Muscle of leg (tissue), 11 donors: ENCODE measurements around the gene FLT3LG. TPM values are rescaled to one million over a fixed set of nuclear protein-coding genes. Genes with fewer than 3 reads are reported as not detected.

Source experiments
- DNase-seq: peaks from one replicate; pipeline ENCODE4 v3.0.0; 2013
- H3K27ac ChIP-seq: one replicate; pipeline ENCODE4 v1.5.1; 2013; ENCODE audit warnings: mild to moderate bottlenecking, low read length, control low read depth
- H3K27me3 ChIP-seq: one replicate; pipeline ENCODE4 v1.6.1; 2013; ENCODE audit warnings: low read length; ENCODE audit not compliant: control insufficient read depth, insufficient read depth
- H3K36me3 ChIP-seq: one replicate; pipeline ENCODE4 v1.6.1; 2013; ENCODE audit warnings: low read length; ENCODE audit not compliant: control insufficient read depth, insufficient read depth
- H3K4me1 ChIP-seq: one replicate; pipeline ENCODE4 v1.6.1; 2013; ENCODE audit warnings: low read length; ENCODE audit not compliant: control insufficient read depth, insufficient read depth
- H3K4me3 ChIP-seq: one replicate; pipeline ENCODE4 v1.5.1; 2013; ENCODE audit warnings: low read length, control low read depth
- H3K9me3 ChIP-seq: replicated peaks from 2 replicates; pipeline ENCODE4 v1.6.1; 2013; ENCODE audit warnings: low read depth, low read length; ENCODE audit not compliant: control insufficient read depth
- WGBS: methylation state at CpG from one replicate; pipeline ENCODE4 v1.1.5; 2013; ENCODE audit warnings: missing lambda C conversion rate; ENCODE audit not compliant: insufficient coverage; 5-methylcytosine and 5-hydroxymethylcytosine counted together
- polyA plus RNA-seq, 8 donors: library from polyadenylated mRNA; unstranded; fragments of 120-200 nt; gene quantifications; one replicate each; pipeline versions ENCODE4 v1.2.1 to v1.2.3, GENCODE V29; 2013; ENCODE audit warnings: inconsistent platforms in 1 of 8, low replicate concordance in 1 of 8; ENCODE audit not compliant: insufficient read length in 8 of 8, insufficient read depth in 1 of 8
- total RNA-seq: library from RNA; stranded (reverse); fragments of 120-200 nt; gene quantifications from one replicate; pipeline ENCODE4 v1.2.4, GENCODE V29; 2013

FLT3LG gene
- total and polyA plus RNA-seq, 9 donors: 1.5 to 4.9 (median 3.2) TPM

DNA sequence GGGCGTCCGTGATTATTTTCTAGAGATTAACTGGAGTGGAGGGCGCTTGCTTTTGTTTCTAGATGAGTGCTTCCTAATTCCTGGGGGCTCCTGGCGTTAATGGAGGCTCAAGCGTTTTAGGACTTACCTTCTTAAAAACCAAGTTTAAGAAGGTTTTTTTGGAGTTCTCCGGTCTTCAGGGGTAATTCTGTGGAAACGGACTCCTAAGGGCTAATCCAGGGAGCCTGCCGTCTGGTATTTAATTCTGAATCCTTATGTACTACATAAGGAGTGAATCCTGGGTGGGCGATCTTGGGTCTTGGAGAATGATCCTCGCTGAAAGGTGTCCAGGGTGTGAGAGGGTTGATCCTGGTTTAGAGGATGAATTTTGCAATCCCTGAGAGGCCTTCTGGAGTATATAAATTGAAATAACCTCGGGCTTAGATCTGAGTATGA is 22.6 kb downstream of the FLT3LG start:
- no peak for DNase-seq
- peak overlapping the region; percentile 100 for H3K4me3 ChIP-seq
- no peaks in the 10 kb centered on the region for H3K9me3 ChIP-seq
- H3K27me3 ChIP-seq: no peaks in the 10 kb centered on the region
- H3K4me1 ChIP-seq: peaks cover 40% of the 10 kb centered on the region
- peak overlapping the region; percentile 99 for H3K27ac ChIP-seq
- H3K36me3 ChIP-seq: peaks cover 50% of the 10 kb centered on the region
- 0% methylated on average over 5 of the region's 11 CpGs for WGBS

DNA sequence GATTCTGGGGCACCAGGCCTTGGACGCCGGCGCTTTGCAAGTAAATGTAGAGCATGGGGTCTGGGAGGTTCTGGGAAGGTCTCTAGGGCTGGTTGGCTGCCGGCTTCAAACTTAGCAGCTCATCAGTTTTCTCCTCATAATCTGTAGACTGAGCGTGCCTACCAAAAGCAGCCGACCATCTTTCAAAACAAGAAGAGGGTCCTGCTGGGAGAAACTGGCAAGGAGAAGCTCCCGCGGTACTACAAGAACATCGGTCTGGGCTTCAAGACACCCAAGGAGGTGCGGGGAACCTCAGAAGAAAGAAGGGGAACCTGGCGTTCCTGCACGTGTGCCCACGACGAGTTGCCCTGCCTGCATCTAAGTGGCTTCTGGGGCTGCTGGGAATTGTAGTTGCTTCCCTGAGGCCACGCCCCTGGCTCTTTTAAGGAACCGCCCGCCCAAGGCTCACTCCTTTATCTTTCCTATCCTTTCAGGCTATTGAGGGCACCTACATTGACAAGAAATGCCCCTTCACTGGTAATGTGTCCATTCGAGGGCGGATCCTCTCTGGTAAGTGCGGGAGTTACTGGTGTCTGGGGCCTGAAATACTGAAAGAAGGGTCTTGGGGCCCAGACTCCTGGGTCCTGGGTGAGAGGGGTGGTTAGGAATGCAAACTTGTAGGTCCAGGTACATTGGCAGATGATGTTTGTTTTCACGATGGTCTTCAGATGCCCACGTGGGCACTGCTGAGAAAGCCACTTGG is 23.2 kb downstream of the FLT3LG start:
- 44% methylated on average over 12 of the region's 22 CpGs for WGBS
- H3K9me3 ChIP-seq: no peaks in the 10 kb centered on the region
- H3K4me3 ChIP-seq: peak overlapping the region; percentile 100
- H3K36me3 ChIP-seq: peaks cover 44% of the 10 kb centered on the region
- H3K27ac ChIP-seq: peak overlapping the region; percentile 99
- peaks cover 38% of the 10 kb centered on the region for H3K4me1 ChIP-seq
- H3K27me3 ChIP-seq: no peaks in the 10 kb centered on the region
- DNase-seq: peak; percentile 76

GRCh38 chr19:49497789-49498103 is 23.7 kb downstream of the FLT3LG start:
- Histone ChIP-seq H3K4me3 (no peak overlapping the region), H3K27ac (no peak overlapping the region), H3K36me3 (peaks cover 39% of the 10 kb centered on the region), H3K9me3 (no peaks in the 10 kb centered on the region), H3K4me1 (peaks cover 42% of the 10 kb centered on the region), H3K27me3 (no peaks in the 10 kb centered on the region)
- no peak for DNase-seq
- WGBS: 93% methylated on average over 9 of the region's 12 CpGs

DNA sequence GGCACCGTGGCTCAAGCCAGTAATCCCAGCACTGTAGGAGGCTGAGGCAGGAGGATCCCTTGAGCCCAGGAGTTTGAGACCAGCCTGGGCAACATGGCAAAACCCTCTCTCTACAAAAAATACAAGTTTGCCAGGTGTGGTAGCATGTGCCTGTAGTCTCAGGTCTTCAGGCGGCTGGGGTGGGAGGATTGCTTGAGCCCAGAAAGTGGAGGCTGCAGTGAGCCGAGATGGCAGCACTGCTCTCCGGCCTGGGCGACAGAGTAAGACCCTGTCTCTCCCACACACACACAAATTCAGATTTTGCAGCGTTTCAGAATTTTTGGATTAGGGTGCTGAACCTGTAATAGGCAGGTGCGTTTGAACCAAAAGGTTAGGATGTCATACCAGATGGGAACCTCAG is 24.5 kb downstream of the FLT3LG start:
- H3K9me3 ChIP-seq: no peaks in the 10 kb centered on the region
- no peak for DNase-seq
- H3K27me3 ChIP-seq: no peaks in the 10 kb centered on the region
- H3K4me3 ChIP-seq: no peak overlapping the region
- H3K27ac ChIP-seq: no peak overlapping the region
- 75% methylated on average over 1 of the region's 7 CpGs for WGBS
- peaks cover 49% of the 10 kb centered on the region for H3K4me1 ChIP-seq
- H3K36me3 ChIP-seq: peaks cover 33% of the 10 kb centered on the region

DNA sequence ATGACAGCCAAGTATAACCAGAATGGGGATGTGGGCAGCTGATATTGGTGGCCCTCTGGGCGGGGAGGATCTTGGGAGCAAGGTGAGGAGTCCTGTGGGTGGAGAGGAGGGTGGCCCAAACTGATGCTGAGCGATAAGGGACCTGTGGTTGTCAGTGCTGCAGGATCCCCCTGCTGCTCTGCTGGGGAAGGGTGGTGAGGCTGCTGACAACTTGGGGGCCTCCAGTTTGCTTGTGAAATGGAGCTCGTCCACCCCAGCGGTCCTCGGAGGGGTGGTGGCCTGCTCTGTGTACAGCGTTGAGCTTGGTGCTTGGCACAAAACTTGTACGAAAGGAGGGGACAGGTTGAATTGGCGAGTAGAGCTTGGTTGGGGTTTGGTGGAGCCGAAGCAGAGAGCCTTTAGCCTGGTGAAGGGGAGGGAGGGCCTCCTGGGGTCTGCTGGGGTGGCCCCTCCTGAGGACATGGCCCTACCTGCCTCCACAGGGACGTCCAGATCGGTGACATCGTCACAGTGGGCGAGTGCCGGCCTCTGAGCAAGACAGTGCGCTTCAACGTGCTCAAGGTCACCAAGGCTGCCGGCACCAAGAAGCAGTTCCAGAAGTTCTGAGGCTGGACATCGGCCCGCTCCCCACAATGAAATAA is 25.1 kb downstream of the FLT3LG start:
- Histone ChIP-seq H3K36me3 (peaks cover 33% of the 10 kb centered on the region), H3K4me1 (peaks cover 52% of the 10 kb centered on the region), H3K27ac (no peak overlapping the region), H3K27me3 (no peaks in the 10 kb centered on the region), H3K9me3 (no peaks in the 10 kb centered on the region), H3K4me3 (no peak overlapping the region)
- no peak for DNase-seq
- WGBS: 74% methylated on average over 15 of the region's 19 CpGs

GRCh38 chr19:49502866-49503581 is 29.0 kb downstream of the FLT3LG start:
- no peaks in the 10 kb centered on the region for H3K27me3 ChIP-seq
- H3K27ac ChIP-seq: peak overlapping the region; percentile 65
- H3K4me3 ChIP-seq: no peak overlapping the region
- peaks cover 36% of the 10 kb centered on the region for H3K4me1 ChIP-seq
- no peaks in the 10 kb centered on the region for H3K9me3 ChIP-seq
- peak; percentile 90 for DNase-seq
- H3K36me3 ChIP-seq: peaks cover 23% of the 10 kb centered on the region
- 41% methylated on average over 10 of the region's 14 CpGs for WGBS

- Histone ChIP-seq H3K27me3 (no peaks in the 10 kb centered on the region), H3K27ac (peak overlapping the region; percentile 65), H3K4me1 (peaks cover 33% of the 10 kb centered on the region), H3K9me3 (no peaks in the 10 kb centered on the region), H3K36me3 (peaks cover 18% of the 10 kb centered on the region), H3K4me3 (no peak overlapping the region)
- WGBS: no CpG with 5 or more reads among the region's 9 CpGs
- no peak for DNase-seq
These were observed 29.6 kb downstream of the FLT3LG start for GRCh38 chr19:49503582-49503962.

DNA sequence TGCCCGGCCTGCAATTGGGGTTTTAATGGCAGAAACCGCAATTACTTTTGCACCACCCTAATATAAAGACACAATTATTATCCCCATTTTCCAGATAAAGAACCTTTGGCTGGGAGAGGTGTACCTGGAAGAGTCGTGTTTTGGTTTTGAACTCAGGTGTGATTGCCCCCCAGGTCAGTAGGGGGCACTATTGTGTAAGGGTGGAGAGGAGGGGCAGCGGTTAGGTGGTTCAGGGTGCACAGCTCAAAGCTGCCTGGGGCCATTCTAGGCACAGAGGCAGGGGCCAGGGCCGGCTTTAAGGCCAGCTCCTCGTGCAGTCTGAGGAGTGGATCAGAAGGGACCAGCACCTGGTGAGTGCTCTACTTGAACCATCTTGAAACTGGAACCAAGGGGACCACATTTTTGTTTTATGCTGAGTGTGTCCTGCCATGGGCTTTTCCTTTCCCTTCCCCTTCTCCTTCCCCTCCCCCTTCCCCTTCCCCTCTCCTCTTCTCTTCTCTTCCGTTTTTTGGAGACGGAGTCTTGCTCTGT is 32.6 kb downstream of the FLT3LG start:
- WGBS: 52% methylated on average over 5 of the region's 8 CpGs
- peaks cover 16% of the 10 kb centered on the region for H3K4me1 ChIP-seq
- H3K27ac ChIP-seq: no peak overlapping the region
- H3K9me3 ChIP-seq: no peaks in the 10 kb centered on the region
- H3K4me3 ChIP-seq: no peak overlapping the region
- H3K36me3 ChIP-seq: no peaks in the 10 kb centered on the region
- no peak for DNase-seq
- no peaks in the 10 kb centered on the region for H3K27me3 ChIP-seq

DNA sequence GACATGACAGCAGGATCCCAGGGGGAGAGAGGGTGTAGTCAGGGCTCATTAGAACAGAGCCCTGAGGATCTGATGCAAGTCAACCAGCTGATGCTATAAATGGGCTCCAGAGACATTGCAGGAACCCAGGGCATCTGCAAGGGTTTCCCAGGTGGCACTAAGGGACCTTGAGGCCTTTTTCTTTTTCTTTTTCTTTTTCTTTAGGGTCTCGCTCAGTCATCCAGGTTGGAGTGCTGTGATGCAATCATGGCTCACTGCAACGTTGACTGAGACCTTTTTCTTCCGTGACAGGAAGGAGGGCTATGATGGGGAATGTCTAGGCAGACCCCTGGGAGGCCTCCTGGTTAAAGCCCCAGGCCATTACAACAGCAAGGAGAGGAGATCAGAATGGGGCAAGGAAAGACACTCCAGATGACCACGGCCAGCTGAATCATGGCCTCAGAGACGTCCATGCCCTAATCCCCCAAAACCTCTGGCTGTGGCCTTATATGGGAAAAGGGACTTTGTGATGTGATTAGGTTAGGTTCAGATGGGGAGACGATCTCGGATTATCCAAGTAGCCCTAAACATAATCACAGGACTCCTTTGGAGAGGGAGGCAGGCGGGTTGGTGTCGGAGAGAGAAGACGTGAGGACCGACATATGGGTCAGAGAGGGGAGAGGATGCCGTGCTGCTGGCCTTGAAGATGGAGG is 33.9 kb downstream of the FLT3LG start:
- Histone ChIP-seq H3K36me3 (no peaks in the 10 kb centered on the region), H3K9me3 (no peaks in the 10 kb centered on the region)
- 72% methylated on average over 7 of the region's 12 CpGs for WGBS

More for the DNA sequence above, 33.9 kb downstream of the FLT3LG start:
- no peak overlapping the region for H3K27ac ChIP-seq
- no peak overlapping the region for H3K4me3 ChIP-seq
- no peaks in the 10 kb centered on the region for H3K27me3 ChIP-seq
- H3K4me1 ChIP-seq: peaks cover 17% of the 10 kb centered on the region
- DNase-seq: no peak
